ENCODE data around the gene RFX3. TPM values are rescaled to one million over a fixed set of nuclear protein-coding genes. Genes with fewer than 3 reads are reported as not detected.

RFX3 gene
- total and polyA plus RNA-seq, 2 of the 13 experiments (the other 11 are each of a cell fraction or from before 2014, with no cell fraction given): 2.7 to 5.3 TPM

DNA sequence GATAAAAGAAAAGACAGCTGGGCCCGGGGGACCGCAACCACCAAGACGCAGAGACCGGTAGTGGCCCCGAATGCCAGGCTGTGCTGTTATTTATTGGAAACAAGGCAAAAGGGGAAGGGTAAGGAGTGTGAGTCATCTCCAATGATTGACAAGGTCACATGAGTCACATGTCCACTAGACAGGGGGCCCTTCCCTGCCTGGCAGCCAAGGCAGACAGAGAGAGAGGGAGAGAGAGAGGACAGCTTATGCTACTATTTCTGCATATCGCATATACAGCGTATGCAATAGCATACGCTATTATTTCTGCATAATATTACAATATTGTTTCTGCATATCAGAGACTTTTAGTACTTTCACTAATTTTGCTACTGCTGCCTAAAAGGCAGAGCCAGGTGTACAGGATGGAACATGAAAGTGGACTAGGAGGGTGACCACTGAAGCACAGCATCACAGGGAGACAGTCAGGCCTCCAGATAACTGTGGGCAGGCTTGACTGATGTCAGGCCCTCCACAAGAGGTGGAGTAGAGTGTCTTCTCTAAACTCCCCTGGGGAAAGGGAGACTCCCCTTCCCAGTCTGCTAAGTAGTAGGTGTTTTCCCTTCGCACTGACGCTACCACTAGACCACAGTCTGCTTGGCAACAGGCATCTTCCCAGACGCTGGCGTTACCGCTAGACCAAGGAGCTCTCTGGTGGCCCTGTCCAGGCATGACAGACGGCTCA is 50.3 kb downstream of the RFX3 start (continued):
- TF ChIP-seq, protein P1, sequence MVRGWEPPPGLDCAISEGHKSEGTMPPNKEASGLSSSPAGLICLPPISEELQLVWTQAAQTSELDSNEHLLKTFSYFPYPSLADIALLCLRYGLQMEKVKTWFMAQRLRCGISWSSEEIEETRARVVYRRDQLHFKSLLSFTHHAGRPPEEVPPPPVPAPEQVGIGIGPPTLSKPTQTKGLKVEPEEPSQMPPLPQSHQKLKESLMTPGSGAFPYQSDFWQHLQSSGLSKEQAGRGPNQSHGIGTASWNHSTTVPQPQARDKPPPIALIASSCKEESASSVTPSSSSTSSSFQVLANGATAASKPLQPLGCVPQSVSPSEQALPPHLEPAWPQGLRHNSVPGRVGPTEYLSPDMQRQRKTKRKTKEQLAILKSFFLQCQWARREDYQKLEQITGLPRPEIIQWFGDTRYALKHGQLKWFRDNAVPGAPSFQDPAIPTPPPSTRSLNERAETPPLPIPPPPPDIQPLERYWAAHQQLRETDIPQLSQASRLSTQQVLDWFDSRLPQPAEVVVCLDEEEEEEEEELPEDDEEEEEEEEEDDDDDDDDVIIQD (CRISPR knock-in tag; IDR thresholded peaks at IDR 0.05; ENCODE audit: low read depth): peak; percentile 97
- TF ChIP-seq ZNF354B (CRISPR knock-in tag; IDR thresholded peaks at IDR 0.05) (no peak), RBM39 (IDR thresholded peaks at IDR 0.05; ENCODE audit: low read depth, low read length, poor library complexity, severe bottlenecking) (no peak), CHCHD3 (CRISPR knock-in tag; IDR thresholded peaks at IDR 0.05) (no peak), ZNF780A (CRISPR knock-in tag; IDR thresholded peaks at IDR 0.05) (no peak), ZNF234 (CRISPR knock-in tag; conservative IDR thresholded peaks at IDR 0.05) (no peak), PPARG (CRISPR knock-in tag; conservative IDR thresholded peaks at IDR 0.05) (peak; percentile 65), ZNF674 (CRISPR knock-in tag; IDR thresholded peaks at IDR 0.05; ENCODE audit: low read depth) (no peak), NAIF1 (CRISPR knock-in tag; IDR thresholded peaks at IDR 0.05; ENCODE audit: borderline replicate concordance) (no peak), CHD4 (IDR thresholded peaks at IDR 0.05; ENCODE audit: borderline replicate concordance, low read length) (no peak), MAF1 (CRISPR knock-in tag; IDR thresholded peaks at IDR 0.05; ENCODE audit: borderline replicate concordance) (no peak), JUNB (CRISPR knock-in tag; IDR thresholded peaks at IDR 0.05; ENCODE audit: borderline replicate concordance) (0 out of 2 replicates have a peak, but pooled peaks have one; percentile 33), SIN3B (IDR thresholded peaks at IDR 0.05; ENCODE audit: low read length) (no peak), FOSL2 (CRISPR knock-in tag; IDR thresholded peaks at IDR 0.05) (peak; percentile 97), KLF9 (CRISPR knock-in tag; IDR thresholded peaks at IDR 0.05; ENCODE audit: low read depth) (no peak), SNAPC2 (CRISPR knock-in tag; IDR thresholded peaks at IDR 0.05) (no peak), EEA1 (CRISPR knock-in tag; IDR thresholded peaks at IDR 0.05; ENCODE audit: borderline replicate concordance) (no peak), GTF2F1 (IDR thresholded peaks at IDR 0.05; ENCODE audit: low read length) (no peak), TEF (CRISPR knock-in tag; IDR thresholded peaks at IDR 0.05) (no peak), ZFY (CRISPR knock-in tag; IDR thresholded peaks at IDR 0.05) (no peak), ZFP36L2 (CRISPR knock-in tag; IDR thresholded peaks at IDR 0.05) (no peak), POGZ (CRISPR knock-in tag; IDR thresholded peaks at IDR 0.05) (peak; percentile 76), TEAD3 (CRISPR knock-in tag; optimal IDR thresholded peaks at IDR 0.05; ENCODE audit: borderline replicate concordance) (no peak), KLF11 (CRISPR knock-in tag; IDR thresholded peaks at IDR 0.05) (no peak), RAD51 (IDR thresholded peaks at IDR 0.05; ENCODE audit: borderline replicate concordance) (no peak), ZFAT (CRISPR knock-in tag; conservative IDR thresholded peaks at IDR 0.05) (no peak), ZNF224 (CRISPR knock-in tag; IDR thresholded peaks at IDR 0.05) (no peak)
- TF ChIP-seq, protein P2, sequence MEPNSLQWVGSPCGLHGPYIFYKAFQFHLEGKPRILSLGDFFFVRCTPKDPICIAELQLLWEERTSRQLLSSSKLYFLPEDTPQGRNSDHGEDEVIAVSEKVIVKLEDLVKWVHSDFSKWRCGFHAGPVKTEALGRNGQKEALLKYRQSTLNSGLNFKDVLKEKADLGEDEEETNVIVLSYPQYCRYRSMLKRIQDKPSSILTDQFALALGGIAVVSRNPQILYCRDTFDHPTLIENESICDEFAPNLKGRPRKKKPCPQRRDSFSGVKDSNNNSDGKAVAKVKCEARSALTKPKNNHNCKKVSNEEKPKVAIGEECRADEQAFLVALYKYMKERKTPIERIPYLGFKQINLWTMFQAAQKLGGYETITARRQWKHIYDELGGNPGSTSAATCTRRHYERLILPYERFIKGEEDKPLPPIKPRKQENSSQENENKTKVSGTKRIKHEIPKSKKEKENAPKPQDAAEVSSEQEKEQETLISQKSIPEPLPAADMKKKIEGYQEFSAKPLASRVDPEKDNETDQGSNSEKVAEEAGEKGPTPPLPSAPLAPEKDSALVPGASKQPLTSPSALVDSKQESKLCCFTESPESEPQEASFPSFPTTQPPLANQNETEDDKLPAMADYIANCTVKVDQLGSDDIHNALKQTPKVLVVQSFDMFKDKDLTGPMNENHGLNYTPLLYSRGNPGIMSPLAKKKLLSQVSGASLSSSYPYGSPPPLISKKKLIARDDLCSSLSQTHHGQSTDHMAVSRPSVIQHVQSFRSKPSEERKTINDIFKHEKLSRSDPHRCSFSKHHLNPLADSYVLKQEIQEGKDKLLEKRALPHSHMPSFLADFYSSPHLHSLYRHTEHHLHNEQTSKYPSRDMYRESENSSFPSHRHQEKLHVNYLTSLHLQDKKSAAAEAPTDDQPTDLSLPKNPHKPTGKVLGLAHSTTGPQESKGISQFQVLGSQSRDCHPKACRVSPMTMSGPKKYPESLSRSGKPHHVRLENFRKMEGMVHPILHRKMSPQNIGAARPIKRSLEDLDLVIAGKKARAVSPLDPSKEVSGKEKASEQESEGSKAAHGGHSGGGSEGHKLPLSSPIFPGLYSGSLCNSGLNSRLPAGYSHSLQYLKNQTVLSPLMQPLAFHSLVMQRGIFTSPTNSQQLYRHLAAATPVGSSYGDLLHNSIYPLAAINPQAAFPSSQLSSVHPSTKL (CRISPR knock-in tag; IDR thresholded peaks at IDR 0.05): peak; percentile 48; the same call in 1 of the 2 replicates

Data from HepG2 (cell line).